GM18526 (cell line): Measurements from ENCODE around the gene IL25.

Experiments used
- POLR2A ChIP-seq: IDR thresholded peaks from 3 replicates; pipeline ENCODE4 v1.6.1; 2011; ENCODE audit not compliant: insufficient read length; ENCODE audit errors: extremely low read depth

IL25 gene

DNA sequence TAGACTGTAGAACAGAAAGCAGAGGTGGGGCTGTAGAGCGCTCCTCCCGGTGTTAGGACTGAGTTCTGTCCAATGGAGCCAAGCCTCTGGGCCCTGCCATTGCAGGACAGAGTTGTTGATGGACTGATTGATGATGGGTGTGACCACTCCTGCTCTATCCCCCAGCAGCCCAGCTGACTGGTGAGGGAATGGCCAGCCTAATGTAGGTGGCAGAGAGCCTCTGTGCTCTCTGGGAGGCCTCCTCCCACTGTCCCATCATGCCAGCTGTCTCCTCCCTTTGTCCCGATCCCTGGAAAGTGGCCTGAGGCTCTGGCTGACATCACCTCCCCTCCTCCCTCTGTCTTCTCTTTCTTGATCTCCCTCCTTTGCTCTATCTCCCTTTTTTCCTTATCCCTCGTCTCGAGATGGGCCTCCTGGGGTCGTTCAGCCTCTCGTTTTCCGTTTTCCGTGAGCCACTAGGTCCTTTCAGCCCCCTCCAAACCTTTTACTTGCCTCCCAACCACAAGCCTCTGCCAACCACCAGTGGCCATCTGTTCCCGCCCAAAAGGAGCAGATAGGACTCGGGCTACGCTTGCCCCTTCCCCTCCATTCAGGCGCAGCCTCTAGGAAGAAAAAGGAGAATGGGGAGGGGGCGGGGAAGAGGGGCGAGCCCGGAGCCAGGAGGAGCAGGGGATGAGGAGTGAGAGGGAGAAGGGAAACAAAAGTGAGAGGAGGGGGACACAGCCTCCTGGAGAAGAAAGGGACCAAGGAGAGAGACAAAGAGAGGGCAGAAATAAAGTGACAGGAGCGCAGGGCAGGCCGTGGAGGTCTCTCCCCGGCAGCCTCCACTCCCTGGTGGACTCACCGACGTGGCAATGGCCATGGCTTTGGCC, 8.2 kb upstream of the IL25 start:
- no peak for TF ChIP-seq POLR2A

DNA sequence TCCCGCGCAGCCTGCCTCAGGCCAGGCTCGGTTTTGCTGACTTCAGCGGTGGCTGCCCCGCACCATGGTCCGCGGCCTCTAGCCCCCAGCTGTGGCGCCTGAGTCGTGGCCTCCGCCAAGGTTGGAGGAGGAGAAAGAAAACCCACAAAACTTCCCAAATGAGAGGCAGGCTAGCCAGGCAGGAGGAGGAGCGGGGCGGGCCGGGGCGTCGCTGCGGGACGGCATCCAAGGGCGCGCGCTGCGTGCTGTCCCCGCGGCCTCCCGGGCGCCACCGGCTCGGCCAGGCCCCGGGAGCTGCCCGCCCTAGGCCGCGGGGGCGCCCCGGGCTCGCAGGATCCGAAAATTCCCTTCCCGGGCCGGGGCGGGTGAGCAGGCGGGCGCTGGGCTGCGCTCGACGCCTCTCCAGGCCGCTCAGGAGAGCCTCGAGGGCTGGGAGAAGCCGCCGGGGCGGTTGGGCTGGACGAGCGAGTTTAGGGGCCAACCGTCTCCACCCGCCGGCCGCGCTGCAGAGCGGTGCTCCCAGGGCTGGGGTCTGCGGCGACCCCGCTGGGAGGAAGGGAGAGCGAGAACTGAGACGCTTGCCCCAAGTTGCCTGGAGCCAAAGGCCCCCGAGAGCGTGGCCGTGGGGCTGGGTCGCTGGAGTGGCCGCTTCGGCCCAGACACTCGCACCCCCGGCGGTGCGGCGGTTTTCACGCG, 7.4 kb upstream of the IL25 start, which contains the start of gene EFS:
EFS (minus strand) TSS at position 137 of the 696 bp plus-strand sequence. CDS start 147 bp downstream, outside the sequence.
- TF ChIP-seq POLR2A = no peak

DNA sequence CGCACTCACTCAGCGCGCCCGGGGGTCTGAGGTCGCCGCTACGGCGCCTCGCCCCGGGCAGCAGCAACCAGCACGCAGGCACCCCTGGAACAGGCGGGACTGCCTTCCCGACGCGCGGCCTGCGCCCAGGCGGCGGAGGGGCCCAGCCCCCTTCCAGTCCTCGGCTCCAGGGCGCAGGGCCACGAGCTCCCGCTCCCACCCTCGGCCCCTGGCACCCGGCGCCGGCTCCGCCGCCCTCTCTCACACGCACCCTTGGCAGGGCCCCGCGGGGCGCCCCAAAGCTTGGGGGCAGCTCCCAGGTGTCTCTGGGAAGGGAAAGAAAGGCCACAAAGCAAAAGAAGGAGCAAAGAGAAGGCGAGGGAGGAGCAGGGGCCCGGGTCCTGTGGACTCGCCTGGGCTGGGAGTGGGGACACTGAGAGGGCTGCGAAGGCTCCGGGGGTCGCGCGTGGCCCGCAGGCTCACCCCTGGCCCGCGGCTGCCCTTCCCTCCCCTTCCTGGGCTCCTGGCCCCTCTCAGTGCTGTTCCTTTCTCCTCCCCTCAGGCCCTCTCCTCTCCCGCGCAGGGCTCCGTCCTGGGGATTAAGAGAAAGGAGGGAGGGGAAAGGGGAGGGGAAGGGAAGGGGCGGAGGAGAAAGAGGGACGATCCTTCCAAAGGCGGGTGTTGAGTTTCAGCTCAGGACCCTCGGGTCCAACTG, 6.7 kb upstream of the IL25 start:
- no peak for TF ChIP-seq POLR2A

DNA sequence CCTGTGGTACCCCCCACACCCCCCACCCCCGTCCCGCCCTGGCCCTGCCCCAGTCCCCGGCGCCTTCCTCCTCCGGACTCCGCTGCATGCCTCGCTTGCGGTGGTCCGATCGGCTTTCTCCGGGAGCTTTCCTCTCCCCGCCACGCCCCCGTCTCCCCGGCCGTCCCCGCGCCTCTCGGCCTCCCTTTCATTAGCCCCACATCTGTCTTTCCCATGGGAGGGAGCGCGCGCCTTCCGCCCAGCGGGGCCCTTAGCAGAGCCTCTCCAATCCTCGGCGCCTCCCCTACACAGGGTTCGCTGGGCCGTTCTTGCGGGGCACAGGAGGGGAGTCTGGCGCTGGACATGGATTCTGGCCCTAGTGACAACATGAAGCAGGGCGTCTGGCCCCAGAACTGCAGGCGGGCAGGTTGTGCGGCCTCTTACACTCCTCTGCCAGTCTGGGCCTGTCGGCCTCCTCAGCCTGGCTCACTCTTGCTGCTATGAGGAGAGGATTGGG, 6.1 kb upstream of the IL25 start:
- TF ChIP-seq POLR2A = no peak

DNA sequence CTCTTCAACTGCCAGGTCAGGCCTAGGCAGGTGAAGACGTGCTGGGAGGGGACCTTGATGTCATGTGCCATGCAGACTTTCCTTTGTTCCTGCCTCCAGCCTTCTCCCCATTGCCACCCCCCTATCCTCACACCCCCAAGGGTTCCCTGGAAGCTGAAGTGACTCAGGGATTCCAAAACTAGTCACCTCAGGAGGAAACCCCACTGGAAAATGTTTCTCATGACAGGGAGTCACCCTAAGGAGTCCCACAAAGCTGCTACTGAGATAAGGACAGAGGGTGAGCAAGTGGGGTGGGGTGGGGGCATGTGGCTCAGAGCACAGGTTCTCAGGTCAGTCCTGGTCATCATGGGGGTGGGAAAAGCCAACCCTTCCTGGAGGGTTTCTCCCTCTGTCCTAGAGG, 2.4 kb upstream of the IL25 start:
- no peak for TF ChIP-seq POLR2A

DNA sequence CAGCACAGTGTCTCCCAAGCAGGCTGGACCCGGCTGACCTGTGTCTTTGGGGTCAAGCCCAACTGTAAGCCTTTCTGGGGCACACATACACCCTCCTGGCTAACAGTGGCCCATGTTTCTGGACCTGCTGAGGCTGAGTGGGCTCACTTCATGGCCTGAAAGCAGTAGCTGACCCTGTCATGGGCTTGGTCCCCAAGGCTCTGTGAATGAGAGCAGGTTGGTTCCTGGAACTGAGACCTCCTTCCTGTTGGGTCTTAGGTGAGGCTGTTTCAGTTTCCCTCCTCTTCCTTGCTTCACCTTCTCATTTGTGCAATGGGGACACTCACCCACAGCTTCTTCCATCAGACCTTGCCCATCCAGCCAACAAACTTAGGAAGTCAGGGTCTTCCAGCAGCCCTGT, 744 bp upstream of the IL25 start:
- TF ChIP-seq POLR2A = no peak

DNA sequence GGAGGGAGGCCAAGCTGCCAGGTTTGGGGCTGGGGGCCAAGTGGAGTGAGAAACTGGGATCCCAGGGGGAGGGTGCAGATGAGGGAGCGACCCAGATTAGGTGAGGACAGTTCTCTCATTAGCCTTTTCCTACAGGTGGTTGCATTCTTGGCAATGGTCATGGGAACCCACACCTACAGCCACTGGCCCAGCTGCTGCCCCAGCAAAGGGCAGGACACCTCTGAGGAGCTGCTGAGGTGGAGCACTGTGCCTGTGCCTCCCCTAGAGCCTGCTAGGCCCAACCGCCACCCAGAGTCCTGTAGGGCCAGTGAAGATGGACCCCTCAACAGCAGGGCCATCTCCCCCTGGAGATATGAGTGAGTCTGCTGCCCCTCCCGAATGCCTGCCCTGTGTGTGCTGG, 432 bp downstream of the IL25 start:
- TF ChIP-seq POLR2A = no peak

DNA sequence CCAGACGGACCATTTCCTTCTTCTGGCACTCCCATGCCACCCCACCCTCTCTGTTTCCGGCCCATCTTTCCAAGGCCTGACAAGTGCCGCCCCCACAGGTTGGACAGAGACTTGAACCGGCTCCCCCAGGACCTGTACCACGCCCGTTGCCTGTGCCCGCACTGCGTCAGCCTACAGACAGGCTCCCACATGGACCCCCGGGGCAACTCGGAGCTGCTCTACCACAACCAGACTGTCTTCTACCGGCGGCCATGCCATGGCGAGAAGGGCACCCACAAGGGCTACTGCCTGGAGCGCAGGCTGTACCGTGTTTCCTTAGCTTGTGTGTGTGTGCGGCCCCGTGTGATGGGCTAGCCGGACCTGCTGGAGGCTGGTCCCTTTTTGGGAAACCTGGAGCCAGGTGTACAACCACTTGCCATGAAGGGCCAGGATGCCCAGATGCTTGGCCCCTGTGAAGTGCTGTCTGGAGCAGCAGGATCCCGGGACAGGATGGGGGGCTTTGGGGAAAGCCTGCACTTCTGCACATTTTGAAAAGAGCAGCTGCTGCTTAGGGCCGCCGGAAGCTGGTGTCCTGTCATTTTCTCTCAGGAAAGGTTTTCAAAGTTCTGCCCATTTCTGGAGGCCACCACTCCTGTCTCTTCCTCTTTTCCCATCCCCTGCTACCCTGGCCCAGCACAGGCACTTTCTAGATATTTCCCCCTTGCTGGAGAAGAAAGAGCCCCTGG, 3.1 kb downstream of the IL25 start:
- no peak for TF ChIP-seq POLR2A

DNA sequence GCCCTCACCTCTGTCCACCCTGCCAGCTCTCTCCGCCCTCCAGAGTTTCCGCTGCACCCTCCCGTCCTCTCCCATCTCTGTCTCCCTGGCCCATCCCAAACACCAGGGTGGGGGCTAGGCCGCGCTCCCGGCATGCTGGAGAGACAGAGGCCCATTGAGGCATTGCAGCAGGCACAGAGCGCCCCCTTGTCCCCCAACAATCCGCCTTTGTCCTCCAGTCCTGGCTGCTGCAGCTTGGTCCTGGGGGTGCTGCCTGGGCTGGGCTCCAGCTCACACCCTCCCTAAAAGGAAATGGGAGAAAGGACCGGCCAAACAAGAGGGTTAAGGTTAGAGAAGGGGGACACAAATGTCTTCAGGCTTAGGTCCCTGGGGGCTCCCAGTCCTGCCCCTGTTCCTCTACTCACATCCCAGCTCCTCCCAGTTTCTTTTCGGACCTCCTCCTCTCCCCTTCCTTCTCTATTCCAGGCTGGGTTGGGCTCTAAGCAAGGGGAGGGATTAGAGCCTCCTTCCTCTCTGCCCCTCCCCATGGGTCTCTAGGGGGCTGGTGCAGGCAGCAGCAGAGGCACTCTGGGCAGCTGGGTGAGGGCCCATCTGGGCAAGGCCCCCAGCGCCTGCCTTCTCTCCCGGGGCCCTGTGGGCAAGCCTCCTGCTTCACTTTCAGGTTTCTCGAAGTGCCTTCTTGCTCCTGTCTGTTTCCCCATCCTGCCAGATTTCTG, 4.0 kb downstream of the IL25 start, which contains the start of gene CMTM5:
CMTM5 (plus strand) TSS at position 565 of the 716 bp plus-strand sequence. CDS start 206 bp downstream, outside the sequence.
- TF ChIP-seq POLR2A = no peak

DNA sequence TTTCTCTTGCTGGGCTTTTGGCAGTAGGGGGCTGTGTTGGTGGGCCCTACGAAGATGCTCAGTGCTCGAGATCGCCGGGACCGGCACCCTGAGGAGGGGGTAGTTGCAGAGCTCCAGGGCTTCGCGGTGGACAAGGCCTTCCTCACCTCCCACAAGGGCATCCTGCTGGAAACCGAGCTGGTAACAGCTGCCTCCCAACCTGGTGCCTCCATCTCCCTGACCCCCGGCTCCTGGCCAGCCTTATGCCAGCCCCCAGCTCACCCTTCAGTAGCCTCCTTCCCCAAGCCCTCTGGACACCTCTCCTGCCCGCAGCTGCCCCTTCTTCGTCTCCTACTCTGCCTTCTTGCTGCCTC, 4.6 kb downstream of the IL25 start:
- TF ChIP-seq POLR2A = no peak

DNA sequence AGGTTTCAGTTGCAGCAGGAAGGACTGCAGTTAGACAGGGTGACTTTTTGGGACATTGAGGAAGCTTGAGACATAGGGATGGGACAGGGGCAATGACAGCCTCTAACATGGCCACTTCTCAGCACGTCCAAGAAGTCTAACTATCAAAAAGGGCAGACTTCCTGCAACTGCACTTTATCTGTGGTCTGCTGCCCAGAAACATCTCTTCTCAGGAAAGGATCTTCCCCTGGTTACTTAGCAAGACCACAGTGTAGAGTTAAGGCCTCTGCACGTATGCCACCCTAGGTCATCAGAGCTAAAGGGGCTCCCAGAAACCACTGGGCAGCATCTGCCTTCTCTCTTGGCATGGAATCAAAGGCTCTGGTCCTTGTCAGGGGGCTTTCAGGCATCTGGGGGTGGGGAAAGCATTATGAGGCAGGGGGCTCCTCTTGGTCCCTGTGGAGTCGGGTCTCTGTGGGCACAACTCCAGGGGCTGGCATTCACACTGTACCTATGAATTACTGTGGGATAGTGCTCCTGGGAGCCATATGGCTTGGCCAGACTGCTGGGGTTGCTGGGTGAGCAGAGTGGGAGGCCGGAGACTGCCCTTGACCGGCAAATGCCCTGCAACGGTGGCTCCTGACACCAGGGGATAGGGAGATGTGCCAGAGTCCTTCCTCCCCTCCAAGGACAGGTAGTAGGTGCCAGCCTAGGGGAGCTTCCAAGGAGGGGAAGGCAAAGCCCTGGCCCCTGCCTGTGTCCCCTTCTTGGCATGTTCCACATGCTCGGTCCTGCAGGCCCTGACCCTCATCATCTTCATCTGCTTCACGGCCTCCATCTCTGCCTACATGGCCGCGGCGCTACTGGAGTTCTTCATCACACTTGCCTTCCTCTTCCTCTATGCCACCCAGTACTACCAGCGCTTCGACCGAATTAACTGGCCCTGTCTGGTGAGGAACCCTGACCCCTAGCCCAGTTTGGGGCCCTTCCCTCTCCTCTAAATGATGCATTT, 5.3 kb downstream of the IL25 start:
- no peak for TF ChIP-seq POLR2A

DNA sequence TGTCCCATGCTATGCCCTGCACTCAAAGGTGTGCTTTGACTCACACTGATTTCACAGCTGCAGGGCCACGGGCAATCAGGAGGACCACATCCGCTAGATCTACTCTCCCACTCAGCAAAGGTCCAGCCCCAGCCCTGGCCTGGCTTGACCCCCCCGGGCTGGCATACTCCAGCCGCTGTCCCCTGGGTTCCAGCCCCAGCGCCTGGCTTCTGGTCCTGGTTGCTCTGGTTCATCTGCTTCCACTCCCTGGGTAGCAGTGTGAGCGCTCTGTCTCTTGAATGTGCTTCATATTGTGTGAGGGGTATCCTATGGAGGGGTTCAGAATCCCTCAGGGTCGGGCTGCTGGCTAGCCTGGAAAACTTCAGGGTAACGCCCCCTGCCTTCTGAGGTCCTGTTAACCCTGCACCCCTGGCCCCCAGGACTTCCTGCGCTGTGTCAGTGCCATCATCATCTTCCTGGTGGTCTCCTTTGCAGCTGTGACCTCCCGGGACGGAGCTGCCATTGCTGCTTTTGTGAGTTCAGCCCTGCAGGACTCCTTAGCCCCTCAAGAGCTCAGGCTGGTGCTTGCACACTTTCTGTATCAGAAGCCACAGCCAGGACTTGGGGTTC, 6.1 kb downstream of the IL25 start:
- TF ChIP-seq POLR2A = no peak
